Left renal cortex interstitium (tissue), 4 donors: ENCODE results near the gene DUSP21. TPM values are rescaled to one million over a fixed set of nuclear protein-coding genes. Genes with fewer than 3 reads are reported as not detected.
"Not testable (repeated sequence)": the region's sequence is repeated elsewhere in the genome, so short reads cannot be mapped to it uniquely, and the experiment has no call there.

ENCODE experiments used
- DNase-seq, 4 donors: peaks; one replicate each; pipeline ENCODE4 v3.0.0-alpha.2; 2013; ENCODE audit warnings: low read depth in 4 of 4, low spot score in 2 of 4, missing footprints in 1 of 4
- polyA plus RNA-seq, 4 donors: library from polyadenylated mRNA; unstranded; fragments of 120-200 nt; gene quantifications; one replicate each; pipeline ENCODE4 v1.2.1, GENCODE V29; 2013; ENCODE audit not compliant: insufficient read length in 4 of 4

DUSP21 gene
- polyA plus RNA-seq, 4 donors = not detected

- DNase-seq = no peak
Measured at GRCh38 chrX:44875185-44875489, 31.3 kb downstream of the DUSP21 start.

GRCh38 chrX:44876086-44876485 lies 32.3 kb downstream of the DUSP21 start:
- DNase-seq = peak in 1 of 4 donors; percentile 13

- DNase-seq = no peak
Measured at GRCh38 chrX:44876767-44877166, 32.9 kb downstream of the DUSP21 start.

GRCh38 chrX:44878780-44879179 lies 35.0 kb downstream of the DUSP21 start:
- DNase-seq = no peak

DNA sequence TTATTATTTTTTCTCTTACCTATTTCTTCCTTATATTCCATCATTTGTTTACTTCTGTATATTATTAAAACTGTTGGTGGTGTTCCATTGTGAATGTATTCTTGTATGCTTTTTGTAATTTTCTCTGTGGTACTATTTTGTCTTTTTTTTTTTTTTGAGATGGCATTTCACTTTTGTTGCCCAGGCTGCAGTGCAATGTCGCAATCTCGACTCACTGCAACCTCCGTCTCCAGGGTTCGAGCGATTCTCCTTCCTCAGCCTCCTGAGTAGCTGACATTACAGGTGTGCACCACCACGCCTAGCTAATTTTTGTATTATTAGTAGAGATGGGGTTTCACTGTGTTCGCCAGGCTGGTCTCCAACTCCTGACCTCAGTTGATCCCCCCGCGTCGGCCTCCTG lies 37.7 kb downstream of the DUSP21 start:
- no peak for DNase-seq

GRCh38 chrX:44882635-44883034 lies 38.8 kb downstream of the DUSP21 start:
- no peak for DNase-seq

DNA sequence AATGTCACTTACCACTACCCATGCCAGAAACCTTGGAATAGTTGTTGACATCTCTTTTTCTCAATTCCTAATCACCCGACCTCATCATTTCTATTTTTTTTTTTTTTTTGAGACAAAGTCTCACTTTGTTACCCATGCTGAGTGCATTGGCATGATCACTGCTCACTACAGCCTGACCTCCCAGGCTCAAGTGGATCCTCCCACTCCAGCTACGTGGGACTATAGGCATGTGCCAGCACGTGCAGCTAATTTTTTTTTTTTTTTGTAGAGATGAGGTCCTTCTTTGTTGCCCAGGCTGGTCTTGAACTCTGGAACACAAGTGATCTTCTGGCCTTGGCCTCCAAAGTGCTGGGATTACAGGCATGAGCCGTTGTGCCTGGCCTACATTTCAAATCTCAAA lies 41.1 kb downstream of the DUSP21 start:
- no peak for DNase-seq

- DNase-seq = no peak
Measured at GRCh38 chrX:44889824-44890223, 46.0 kb downstream of the DUSP21 start.

- DNase-seq = no peak
Measured at GRCh38 chrX:44890247-44890646, 46.4 kb downstream of the DUSP21 start.

DNA sequence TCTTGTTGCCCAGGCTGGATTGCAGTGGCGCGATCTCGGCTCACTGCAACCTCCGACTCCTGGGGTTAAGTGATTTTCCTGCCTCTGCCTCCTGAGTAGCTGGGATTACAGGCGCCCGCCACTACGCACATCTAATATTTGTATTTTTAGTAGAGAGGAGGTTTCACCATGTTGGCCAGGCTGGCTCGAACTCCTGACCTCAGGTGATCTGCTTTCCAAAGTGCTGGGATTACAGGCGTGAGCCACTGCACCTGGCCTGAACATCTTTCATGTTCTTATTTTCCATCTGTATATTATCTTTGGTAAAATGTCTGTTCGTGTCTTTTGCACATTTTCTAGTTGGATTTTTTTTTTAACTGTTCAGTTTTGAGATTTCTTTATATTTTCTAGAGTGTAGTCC lies 46.9 kb downstream of the DUSP21 start:
- DNase-seq = not testable (repeated sequence)

DNA sequence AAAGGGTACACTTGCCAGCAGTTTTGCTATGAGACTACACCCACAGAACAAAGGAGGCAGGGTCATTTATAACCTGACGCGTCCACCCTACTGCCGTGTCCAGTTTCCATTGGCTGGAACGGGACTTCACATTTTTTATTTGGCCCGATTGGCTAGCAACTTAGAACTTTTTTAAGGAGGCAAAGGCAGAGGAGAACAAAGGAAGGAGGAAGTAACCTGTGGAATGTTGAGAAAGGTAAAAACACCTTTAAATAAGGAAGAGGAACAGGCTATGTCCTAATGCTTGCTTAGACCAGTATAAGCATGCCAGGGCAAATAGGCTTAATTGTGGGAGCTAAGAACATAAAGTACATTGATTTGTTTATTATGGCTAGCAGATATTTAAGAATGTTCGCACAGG lies 47.8 kb downstream of the DUSP21 start:
- DNase-seq = no peak

Other genes with a start within 250 kb of the DUSP21 start
- gene KDM6A, start 29.2 kb downstream of the DUSP21 start, polyA plus RNA-seq = 10 to 100 TPM; 22.4 to 35.3 (median 29.9) TPM